Calu3 (cell line): ENCODE measurements around the gene NRF1. TPM values are rescaled to one million over a fixed set of nuclear protein-coding genes. Genes with fewer than 3 reads are reported as not detected.

Experiments
- BruUV-seq: library from RNA; stranded (reverse); fragments of 400-500 nt; replicated peaks from 2 replicates; lab custom pipeline; 2021; lab: Mats Ljungman, UMichigan
- CTCF ChIA-PET: fragments of 300-600 bp; sonication (Branson Sonifier 250); formaldehyde crosslinking; loops from one replicate; lab custom pipeline; 2022; ENCODE audit warnings: antibody characterized with exemption; lab: Charles Lee
- DNase-seq: peaks from one replicate; pipeline ENCODE4 v3.0.0; 2022
- H3K27ac Mint-ChIP-seq: one replicate; pipeline ENCODE4 v1.8.0; 2022; ENCODE audit warnings: mixed read lengths; ENCODE audit not compliant: unreplicated experiment
- H3K27me3 Mint-ChIP-seq: one replicate; pipeline ENCODE4 v1.8.0; 2022; ENCODE audit warnings: mixed read lengths; ENCODE audit not compliant: unreplicated experiment
- H3K36me3 Mint-ChIP-seq: one replicate; pipeline ENCODE4 v1.8.0; 2022; ENCODE audit warnings: mild to moderate bottlenecking, moderate library complexity, mixed read lengths; ENCODE audit not compliant: insufficient read depth, unreplicated experiment
- H3K4me1 Mint-ChIP-seq: one replicate; pipeline ENCODE4 v1.8.0; 2022; ENCODE audit warnings: mild to moderate bottlenecking, low read depth, mixed read lengths; ENCODE audit not compliant: unreplicated experiment
- H3K4me3 Mint-ChIP-seq: one replicate; pipeline ENCODE4 v1.8.0; 2022; ENCODE audit warnings: mild to moderate bottlenecking, low read depth, moderate library complexity, mixed read lengths; ENCODE audit not compliant: unreplicated experiment
- H3K9me3 Mint-ChIP-seq: one replicate; pipeline ENCODE4 v1.8.0; 2022; ENCODE audit warnings: low read depth, mixed read lengths; ENCODE audit not compliant: unreplicated experiment
- intact Hi-C: fragments of 100-400 bp; cut with micrococcal nuclease; formaldehyde crosslinking; loops from one replicate; pipeline ENCODE4 v1.10.0; 2022; ENCODE audit not compliant: unreplicated experiment
- total RNA-seq: library from RNA; stranded (reverse); gene quantifications from 2 replicates; pipeline ENCODE4 v1.2.3, GENCODE V29; 2022
- TF ChIP-seq, protein P1 (sequence below): fragments of 200-600 bp; IDR thresholded peaks from one replicate; pipeline ENCODE4 v1.8.0; 2022; ENCODE audit warnings: antibody characterized with exemption; ENCODE audit not compliant: unreplicated experiment

Gene NRF1
- total RNA-seq, 1 experiment from 2014 or later: 22.1 TPM

DNA sequence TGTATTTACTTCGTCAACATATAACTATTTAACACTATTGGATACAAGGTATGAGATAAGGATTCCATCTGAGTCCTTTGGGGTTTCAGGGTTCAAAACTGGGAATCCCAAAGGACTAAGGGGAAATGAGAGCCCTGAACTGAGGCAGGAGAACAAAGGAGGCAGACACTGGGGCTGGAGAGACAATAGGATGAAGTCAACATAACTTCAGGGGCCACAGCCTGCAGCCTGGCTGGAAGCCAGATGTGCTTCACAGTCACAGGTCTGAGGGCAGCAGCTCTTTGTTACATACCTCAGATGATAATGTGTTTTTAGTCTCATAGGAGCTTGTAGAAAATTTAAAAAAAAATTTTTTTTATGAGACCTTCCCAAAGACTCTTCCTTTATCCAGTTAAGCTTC is 73.3 kb downstream of the NRF1 start:
- CTCF ChIA-PET: no interaction called here
- intact Hi-C loops: no loop called here
- TF ChIP-seq, protein P1, sequence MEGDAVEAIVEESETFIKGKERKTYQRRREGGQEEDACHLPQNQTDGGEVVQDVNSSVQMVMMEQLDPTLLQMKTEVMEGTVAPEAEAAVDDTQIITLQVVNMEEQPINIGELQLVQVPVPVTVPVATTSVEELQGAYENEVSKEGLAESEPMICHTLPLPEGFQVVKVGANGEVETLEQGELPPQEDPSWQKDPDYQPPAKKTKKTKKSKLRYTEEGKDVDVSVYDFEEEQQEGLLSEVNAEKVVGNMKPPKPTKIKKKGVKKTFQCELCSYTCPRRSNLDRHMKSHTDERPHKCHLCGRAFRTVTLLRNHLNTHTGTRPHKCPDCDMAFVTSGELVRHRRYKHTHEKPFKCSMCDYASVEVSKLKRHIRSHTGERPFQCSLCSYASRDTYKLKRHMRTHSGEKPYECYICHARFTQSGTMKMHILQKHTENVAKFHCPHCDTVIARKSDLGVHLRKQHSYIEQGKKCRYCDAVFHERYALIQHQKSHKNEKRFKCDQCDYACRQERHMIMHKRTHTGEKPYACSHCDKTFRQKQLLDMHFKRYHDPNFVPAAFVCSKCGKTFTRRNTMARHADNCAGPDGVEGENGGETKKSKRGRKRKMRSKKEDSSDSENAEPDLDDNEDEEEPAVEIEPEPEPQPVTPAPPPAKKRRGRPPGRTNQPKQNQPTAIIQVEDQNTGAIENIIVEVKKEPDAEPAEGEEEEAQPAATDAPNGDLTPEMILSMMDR: no peak
- Mint-ChIP-seq H3K36me3 (no peaks in the 10 kb centered on the region), H3K27ac (no peak overlapping the region), H3K9me3 (no peaks in the 10 kb centered on the region), H3K4me3 (no peak overlapping the region), H3K4me1 (no peaks in the 10 kb centered on the region), H3K27me3 (no peaks in the 10 kb centered on the region)
- DNase-seq: no peak
- BruUV-seq: no TSS peak

GRCh38 chr7:129686063-129686462 is 74.5 kb downstream of the NRF1 start:
- CTCF ChIA-PET: no interaction called here
- TF ChIP-seq, protein P1: no peak
- Mint-ChIP-seq H3K27ac (no peak overlapping the region), H3K36me3 (no peaks in the 10 kb centered on the region), H3K9me3 (no peaks in the 10 kb centered on the region), H3K27me3 (no peaks in the 10 kb centered on the region), H3K4me1 (no peaks in the 10 kb centered on the region), H3K4me3 (no peak overlapping the region)
- no TSS peak for BruUV-seq
- no peak for DNase-seq
- intact Hi-C loops: no loop called here

GRCh38 chr7:129688503-129689222 is 77.1 kb downstream of the NRF1 start:
- H3K27ac Mint-ChIP-seq: no peak overlapping the region
- DNase-seq: no peak
- CTCF ChIA-PET: no interaction called here
- no peaks in the 10 kb centered on the region for H3K4me1 Mint-ChIP-seq
- no peaks in the 10 kb centered on the region for H3K27me3 Mint-ChIP-seq
- TF ChIP-seq, protein P1: no peak
- H3K4me3 Mint-ChIP-seq: no peak overlapping the region
- intact Hi-C loops: no loop called here
- H3K36me3 Mint-ChIP-seq: peaks cover 6% of the 10 kb centered on the region
- no peaks in the 10 kb centered on the region for H3K9me3 Mint-ChIP-seq
- no TSS peak for BruUV-seq

GRCh38 chr7:129689995-129690581 is 78.6 kb downstream of the NRF1 start:
- no peaks in the 10 kb centered on the region for H3K4me1 Mint-ChIP-seq
- DNase-seq: no peak
- no peak overlapping the region for H3K4me3 Mint-ChIP-seq
- intact Hi-C loops: no loop called here
- H3K27ac Mint-ChIP-seq: no peak overlapping the region
- no peaks in the 10 kb centered on the region for H3K9me3 Mint-ChIP-seq
- H3K36me3 Mint-ChIP-seq: peaks cover 6% of the 10 kb centered on the region
- BruUV-seq: no TSS peak
- no peaks in the 10 kb centered on the region for H3K27me3 Mint-ChIP-seq
- TF ChIP-seq, protein P1: no peak
- CTCF ChIA-PET: no interaction called here
